GM23338 (cell line): ENCODE results near the gene ADAMTSL5. TPM values are rescaled to one million over a fixed set of nuclear protein-coding genes. Genes with fewer than 3 reads are reported as not detected.

Experiments used
- ATAC-seq: fragments of 200-7000 bp; cut with Tn5 transposase; 3 replicates; pipeline ENCODE4 v1.9.1; 2020
- DNase-seq: peaks from one replicate; pipeline ENCODE4 v3.0.0-alpha.2; 2015; ENCODE audit warnings: low spot score
- H2AFZ ChIP-seq: fragments of 200-600 bp; sonication (generic); 2 replicates; pipeline ENCODE4 v1.8.0; 2016; ENCODE audit warnings: antibody characterized with exemption, mild to moderate bottlenecking, moderate library complexity
- H3F3A ChIP-seq: fragments of 200-600 bp; sonication (generic); replicated peaks from 2 replicates; pipeline ENCODE4 v1.8.0; 2017; ENCODE audit warnings: antibody characterized with exemption, mixed run types, low read depth
- H3K27ac ChIP-seq: fragments of 200-600 bp; sonication (generic); 2 replicates; pipeline ENCODE4 v1.6.1; 2016; ENCODE audit warnings: low read depth
- H3K27me3 ChIP-seq: fragments of 200-600 bp; sonication (generic); 2 replicates; pipeline ENCODE4 v1.8.0; 2016; ENCODE audit warnings: mild to moderate bottlenecking, mixed run types, moderate library complexity; ENCODE audit not compliant: insufficient read depth
- H3K36me3 ChIP-seq: fragments of 200-600 bp; sonication (generic); 2 replicates; pipeline ENCODE4 v1.8.0; 2016; ENCODE audit warnings: mild to moderate bottlenecking; ENCODE audit not compliant: insufficient read depth
- H3K4me1 ChIP-seq: fragments of 200-600 bp; sonication (generic); 2 replicates; pipeline ENCODE4 v1.8.0; 2016; ENCODE audit warnings: mild to moderate bottlenecking, moderate library complexity; ENCODE audit not compliant: insufficient read depth
- H3K4me2 ChIP-seq: fragments of 200-600 bp; sonication (generic); 2 replicates; pipeline ENCODE4 v1.7.1; 2017; ENCODE audit warnings: mixed run types
- H3K4me3 ChIP-seq: fragments of 200-600 bp; sonication (generic); 2 replicates; pipeline ENCODE4 v1.6.1; 2016; ENCODE audit warnings: mixed run types
- H3K79me2 ChIP-seq: fragments of 200-600 bp; sonication (generic); replicated peaks from 2 replicates; pipeline ENCODE4 v1.8.0; 2017; ENCODE audit warnings: mild to moderate bottlenecking; ENCODE audit not compliant: insufficient read depth
- H3K9me2 ChIP-seq: fragments of 200-600 bp; sonication (generic); 2 replicates; pipeline ENCODE4 v1.8.0; 2017; ENCODE audit not compliant: insufficient read depth
- H4K20me1 ChIP-seq: fragments of 200-600 bp; sonication (generic); replicated peaks from 2 replicates; pipeline ENCODE4 v1.8.0; 2017; ENCODE audit warnings: mild to moderate bottlenecking; ENCODE audit not compliant: insufficient read depth
- H3K27ac Mint-ChIP-seq: 2 replicates; pipeline ENCODE4 v1.8.0; 2020; ENCODE audit warnings: inconsistent platforms, mild to moderate bottlenecking, moderate library complexity, mixed read lengths
- H3K27me3 Mint-ChIP-seq: 3 replicates; pipeline ENCODE4 v1.8.0; 2022; ENCODE audit warnings: low read depth, mild to moderate bottlenecking, moderate library complexity, mixed read lengths, inconsistent platforms; ENCODE audit not compliant: insufficient read depth, poor library complexity
- H3K36me3 Mint-ChIP-seq: 3 replicates; pipeline ENCODE4 v1.8.0; 2021; ENCODE audit warnings: low read depth, mild to moderate bottlenecking, inconsistent platforms, moderate library complexity, mixed read lengths
- H3K4me1 Mint-ChIP-seq: 3 replicates; pipeline ENCODE4 v1.8.0; 2020; ENCODE audit warnings: mild to moderate bottlenecking, inconsistent platforms, mixed read lengths
- H3K4me3 Mint-ChIP-seq: 3 replicates; pipeline ENCODE4 v1.8.0; 2021; ENCODE audit warnings: moderate library complexity, mild to moderate bottlenecking, inconsistent platforms, mixed read lengths
- H3K9me3 Mint-ChIP-seq: 3 replicates; pipeline ENCODE4 v1.8.0; 2020; ENCODE audit warnings: moderate library complexity, mild to moderate bottlenecking, inconsistent platforms, mixed read lengths
- CREB1 ChIP-seq: fragments of 250-450 bp; sonication (Bioruptor Pico); IDR thresholded peaks from 2 replicates; pipeline ENCODE4 v1.5.0; 2020; ENCODE audit warnings: low read depth, mild to moderate bottlenecking, moderate library complexity
- CTCF ChIP-seq, 2 experiments: fragments of 200-600 bp in 1 of 2; sonication (generic) in 1 of 2; conservative IDR thresholded peaks; 2 replicates each; pipeline versions ENCODE4 v1.5.1 to v1.6.1; 2016 to 2017; ENCODE audit warnings: antibody characterized with exemption in 2 of 2, low read depth in 2 of 2, mild to moderate bottlenecking in 2 of 2, moderate library complexity in 1 of 2
- ETS1 ChIP-seq: IDR thresholded peaks from 2 replicates; pipeline ENCODE4 v1.6.1; 2016; ENCODE audit warnings: antibody characterized with exemption
- EZH2phosphoT487 ChIP-seq: fragments of 200-600 bp; sonication (generic); IDR thresholded peaks from one replicate; pipeline ENCODE4 v1.8.1; 2018; ENCODE audit warnings: antibody characterized with exemption; ENCODE audit not compliant: unreplicated experiment
- JUNB ChIP-seq: IDR thresholded peaks from one replicate; pipeline ENCODE4 v1.6.1; 2016; ENCODE audit warnings: antibody characterized with exemption; ENCODE audit not compliant: unreplicated experiment
- NANOG ChIP-seq: IDR thresholded peaks from 2 replicates; pipeline ENCODE4 v1.6.1; 2016; ENCODE audit warnings: antibody characterized with exemption, borderline replicate concordance
- POLR2AphosphoS5 ChIP-seq: IDR thresholded peaks from 2 replicates; pipeline ENCODE4 v1.6.1; 2016; ENCODE audit warnings: antibody characterized with exemption, low read depth
- REST ChIP-seq: IDR thresholded peaks from one replicate; pipeline ENCODE4 v1.6.1; 2018; ENCODE audit warnings: antibody characterized with exemption; ENCODE audit not compliant: unreplicated experiment
- STAT1 ChIP-seq: IDR thresholded peaks from one replicate; pipeline ENCODE4 v1.6.1; 2016; ENCODE audit warnings: antibody characterized with exemption; ENCODE audit not compliant: unreplicated experiment
- ZNF331 ChIP-seq: fragments of 250-450 bp; sonication (Bioruptor Pico); IDR thresholded peaks from 2 replicates; pipeline ENCODE4 v1.5.0; 2020; ENCODE audit warnings: low read depth, mild to moderate bottlenecking, moderate library complexity
- polyA plus RNA-seq: library from polyadenylated mRNA; unstranded; fragments of >200 nt; fragmentation: Nextera tagmentation; extraction: Ambion mirVana; gene quantifications from 2 replicates; pipeline ENCODE4 v1.2.1, GENCODE V29; 2016
- total RNA-seq: library from RNA; depleted of rRNA; stranded (reverse); fragments of >200 nt; shearing (Covaris generic); gene quantifications from 2 replicates; pipeline ENCODE4 v1.2.3, GENCODE V29; 2014

ADAMTSL5 gene
- total and polyA plus RNA-seq, 2 experiments from 2014 or later = 0.10 to 0.97 TPM

GRCh38 chr19:1514986-1515721, 2.3 kb upstream of the ADAMTSL5 start (continued):
- no peak for TF ChIP-seq CTCF (conservative IDR thresholded peaks at IDR 0.05; ENCODE audit: low read depth in 2 of 2)

GRCh38 chr19:1514295-1514661, 1.5 kb upstream of the ADAMTSL5 start:
- Histone ChIP-seq H2AFZ (no peak overlapping the region), H3K4me1 (no peaks in the 10 kb centered on the region), H3K36me3 (no peaks in the 10 kb centered on the region), H4K20me1 (no peaks in the 10 kb centered on the region; the same call in 1 of the 2 replicates), H3F3A (0 out of 2 replicates have a peak, but pooled peaks cover 4% of the 10 kb centered on the region), H3K4me2 (no peak overlapping the region), H3K4me3 (no peak overlapping the region), H3K9me2 (no peaks in the 10 kb centered on the region), H3K27ac (no peak overlapping the region), H3K27me3 (peaks cover 4% of the 10 kb centered on the region; the same call in 1 of the 2 replicates), H3K79me2 (no peaks in the 10 kb centered on the region)
- DNase-seq (no peak), ATAC-seq (no peak)
- peaks cover 5% of the 10 kb centered on the region for H3K9me3 Mint-ChIP-seq
- H3K36me3 Mint-ChIP-seq = no peaks in the 10 kb centered on the region
- H3K4me3 Mint-ChIP-seq = no peak overlapping the region
- H3K27ac Mint-ChIP-seq = no peak overlapping the region
- peaks cover 18% of the 10 kb centered on the region for H3K27me3 Mint-ChIP-seq
- no peaks in the 10 kb centered on the region for H3K4me1 Mint-ChIP-seq
- TF ChIP-seq CTCF (conservative IDR thresholded peaks at IDR 0.05; ENCODE audit: low read depth in 2 of 2) (no peak), CREB1 (CRISPR knock-in tag) (no peak), STAT1 (no peak), EZH2phosphoT487 (no peak), REST (no peak), ZNF331 (CRISPR knock-in tag) (no peak), ETS1 (no peak), POLR2AphosphoS5 (no peak), NANOG (no peak), JUNB (no peak)
